Nephron (organoid): ENCODE data around the gene TAS2R46.

Experiments
- H3K27ac Mint-ChIP-seq, 3 experiments: 2 replicates each; pipeline ENCODE4 v1.8.0; 2020; ENCODE audit warnings: mixed read lengths in 3 of 3, mild to moderate bottlenecking in 2 of 3, moderate library complexity in 1 of 3
- H3K27me3 Mint-ChIP-seq: 2 replicates; pipeline ENCODE4 v1.8.0; 2021; ENCODE audit warnings: low read depth, mild to moderate bottlenecking, moderate library complexity, mixed read lengths
- H3K36me3 Mint-ChIP-seq: 2 replicates; pipeline ENCODE4 v1.8.0; 2020; ENCODE audit warnings: low read depth, mixed read lengths
- H3K4me1 Mint-ChIP-seq: 2 replicates; pipeline ENCODE4 v1.8.0; 2020; ENCODE audit warnings: mixed read lengths
- H3K4me3 Mint-ChIP-seq, 3 experiments: 2 replicates each; pipeline ENCODE4 v1.8.0; 2020; ENCODE audit warnings: mild to moderate bottlenecking in 3 of 3, mixed read lengths in 3 of 3, moderate library complexity in 2 of 3
- H3K9me3 Mint-ChIP-seq: 2 replicates; pipeline ENCODE4 v1.8.0; 2020; ENCODE audit warnings: mixed read lengths
- CTCF ChIP-seq, 3 experiments: fragments of 200-600 bp; sonication (generic); IDR thresholded peaks; one replicate each; pipeline ENCODE4 v1.5.0; 2021; ENCODE audit warnings: antibody characterized with exemption in 3 of 3; ENCODE audit not compliant: unreplicated experiment in 3 of 3

The TAS2R46 gene

GRCh38 chr12:11071414-11071813 is 9.3 kb upstream of the TAS2R46 start:
- Mint-ChIP-seq H3K36me3 (peaks cover 27% of the 10 kb centered on the region), H3K27ac (no peak overlapping the region), H3K4me3 (no peak overlapping the region), H3K27me3 (no peaks in the 10 kb centered on the region), H3K4me1 (no peaks in the 10 kb centered on the region), H3K9me3 (no peaks in the 10 kb centered on the region)
- TF ChIP-seq CTCF (IDR thresholded peaks at IDR 0.05; ENCODE audit: unreplicated experiment in 3 of 3) = no peak

DNA sequence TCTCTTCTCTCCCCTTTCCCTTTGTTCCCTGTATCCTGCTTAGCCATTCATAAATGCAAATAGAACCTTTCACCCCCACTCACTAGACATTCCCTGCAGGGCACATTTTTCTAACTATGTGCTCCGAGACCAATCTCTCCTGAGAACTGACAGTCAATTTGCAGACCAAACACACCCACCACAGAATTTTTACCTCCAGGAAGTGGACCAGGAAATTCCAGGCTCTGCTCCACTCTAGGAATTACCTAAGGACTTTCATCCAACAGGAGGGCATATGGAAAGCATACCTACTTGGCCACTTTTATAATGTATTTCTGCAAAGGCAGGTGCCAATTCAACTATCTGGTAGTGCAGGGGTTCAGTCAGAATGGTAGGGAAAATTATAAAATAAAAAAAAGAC is 8.9 kb upstream of the TAS2R46 start:
- Mint-ChIP-seq H3K36me3 (peaks cover 28% of the 10 kb centered on the region), H3K9me3 (no peaks in the 10 kb centered on the region), H3K27ac (no peak overlapping the region), H3K4me3 (no peak overlapping the region), H3K4me1 (no peaks in the 10 kb centered on the region), H3K27me3 (no peaks in the 10 kb centered on the region)
- TF ChIP-seq CTCF (IDR thresholded peaks at IDR 0.05; ENCODE audit: unreplicated experiment in 3 of 3) = no peak

DNA sequence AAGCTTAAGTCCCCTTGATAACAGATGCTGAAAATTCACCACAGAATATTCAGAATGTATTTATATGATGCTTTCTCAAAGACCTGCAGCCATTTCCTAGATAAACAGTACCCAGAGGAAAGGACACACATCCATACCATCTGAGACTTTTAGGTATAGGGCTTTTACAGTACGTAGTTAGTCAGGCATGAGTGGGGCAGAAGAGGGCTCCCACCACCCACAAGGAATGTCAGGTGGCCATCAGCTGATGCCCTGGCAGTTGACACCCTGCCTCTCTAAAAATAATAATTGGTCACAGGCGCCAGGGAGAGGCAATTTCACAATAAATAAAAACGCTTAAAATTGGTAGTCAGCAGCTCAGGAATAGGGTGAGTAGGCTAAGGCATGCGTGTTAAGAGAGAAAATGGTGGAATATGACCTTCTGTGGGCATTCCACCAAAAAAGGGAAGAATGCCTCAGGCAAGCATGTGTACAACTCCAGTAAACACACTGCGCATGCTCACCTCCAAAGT is 7.8 kb upstream of the TAS2R46 start:
- Mint-ChIP-seq H3K9me3 (no peaks in the 10 kb centered on the region), H3K27ac (no peak overlapping the region), H3K4me3 (no peak overlapping the region), H3K4me1 (no peaks in the 10 kb centered on the region), H3K27me3 (no peaks in the 10 kb centered on the region), H3K36me3 (peaks cover 35% of the 10 kb centered on the region)
- TF ChIP-seq CTCF (IDR thresholded peaks at IDR 0.05; ENCODE audit: unreplicated experiment in 3 of 3) = no peak

DNA sequence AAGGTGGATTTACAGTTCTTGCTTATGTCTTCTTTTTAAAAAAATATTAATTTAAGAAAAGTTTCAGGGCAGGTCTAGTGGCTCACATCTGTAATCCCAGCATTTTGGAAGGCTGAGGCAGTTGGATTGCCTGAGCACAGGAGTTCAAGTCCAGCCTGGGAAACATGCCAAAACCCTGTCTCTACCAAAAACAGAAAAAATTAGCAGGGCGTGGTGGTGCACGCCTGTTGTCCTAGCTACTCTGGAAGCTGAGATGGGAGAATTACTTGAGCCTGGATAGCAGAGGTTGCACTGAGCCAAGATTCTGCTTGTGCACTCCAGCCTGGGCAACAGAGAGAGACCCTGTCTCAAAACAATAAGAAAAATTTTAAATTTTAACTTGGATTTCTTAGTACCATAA is 5.4 kb upstream of the TAS2R46 start:
- Mint-ChIP-seq H3K27ac (no peak overlapping the region), H3K4me1 (no peaks in the 10 kb centered on the region), H3K9me3 (no peaks in the 10 kb centered on the region), H3K27me3 (no peaks in the 10 kb centered on the region), H3K36me3 (peaks cover 39% of the 10 kb centered on the region), H3K4me3 (no peak overlapping the region)
- no peak for TF ChIP-seq CTCF (IDR thresholded peaks at IDR 0.05; ENCODE audit: unreplicated experiment in 3 of 3)

GRCh38 chr12:11059784-11060183 is 2.3 kb downstream of the TAS2R46 start:
- no peak overlapping the region for H3K27ac Mint-ChIP-seq

More at GRCh38 chr12:11059784-11060183, 2.3 kb downstream of the TAS2R46 start:
- H3K27me3 Mint-ChIP-seq = no peaks in the 10 kb centered on the region
- TF ChIP-seq CTCF (IDR thresholded peaks at IDR 0.05; ENCODE audit: unreplicated experiment in 3 of 3) = no peak
- no peak overlapping the region for H3K4me3 Mint-ChIP-seq
- no peaks in the 10 kb centered on the region for H3K9me3 Mint-ChIP-seq
- H3K36me3 Mint-ChIP-seq = peaks cover 25% of the 10 kb centered on the region
- H3K4me1 Mint-ChIP-seq = no peaks in the 10 kb centered on the region
